Stomach (tissue), 9 donors: ENCODE data around the gene KIR2DL4. TPM values are rescaled to one million over a fixed set of nuclear protein-coding genes. Genes with fewer than 3 reads are reported as not detected.

ENCODE experiments used
- DNase-seq, 2 donors: peaks; one replicate each; pipeline versions ENCODE4 v3.0.0 to v3.0.0-alpha.2; 2013 to 2019
- H3K27ac ChIP-seq, 5 donors: fragments of 200-600 bp in 4 of 5; sonication (generic) in 4 of 5; one replicate each; pipeline ENCODE4 v1.5.1; 2013 to 2019; ENCODE audit warnings: mild to moderate bottlenecking in 1 of 5, moderate library complexity in 1 of 5
- H3K27me3 ChIP-seq, 3 donors: fragments of 200-600 bp; sonication (generic); one replicate each; pipeline ENCODE4 v1.5.1; 2017 to 2019; ENCODE audit warnings: mixed run types in 1 of 3
- H3K36me3 ChIP-seq, 4 donors: fragments of 200-600 bp; sonication (generic); 1 replicate in 3 of 4; 2 replicates in 1 of 4; pipeline ENCODE4 v1.5.1; 2016 to 2019
- H3K4me1 ChIP-seq, 4 donors: fragments of 200-600 bp; sonication (generic); one replicate each; pipeline ENCODE4 v1.5.1; 2016 to 2019
- H3K4me3 ChIP-seq, 4 donors: fragments of 200-600 bp; sonication (generic) in 3 of 4; one replicate each; pipeline ENCODE4 v1.5.1; 2016 to 2019; ENCODE audit warnings: mild to moderate bottlenecking in 1 of 4
- H3K9me3 ChIP-seq, 4 donors: fragments of 200-600 bp; sonication (generic); one replicate each; pipeline ENCODE4 v1.5.1; 2016 to 2019
- EP300 ChIP-seq: sonication (generic); formaldehyde crosslinking; IDR thresholded peaks from one replicate; pipeline ENCODE4 v1.6.1; 2017; ENCODE audit warnings: antibody characterized with exemption
- POLR2A ChIP-seq, 4 donors: fragments of 450-650 bp; IDR thresholded peaks; one replicate each; pipeline ENCODE4 v1.6.1; 2016; ENCODE audit warnings: antibody characterized with exemption in 4 of 4, control low read depth in 2 of 4, mild to moderate bottlenecking in 1 of 4, moderate library complexity in 1 of 4
- POLR2AphosphoS5 ChIP-seq, 3 donors: sonication (generic); formaldehyde crosslinking; IDR thresholded peaks; one replicate each; pipeline ENCODE4 v1.6.1; 2016; ENCODE audit warnings: antibody characterized with exemption in 3 of 3
- WGBS, 5 donors: extraction: QIAGEN DNeasy Blood & Tissue Kit in 3 of 5; methylation state at CpG; one replicate each; pipeline versions ENCODE4 v1.1.5 to v1.1.7; 2013 to 2018; 5-methylcytosine and 5-hydroxymethylcytosine counted together
- intact Hi-C: fragments of 100-400 bp; cut with DNase I; formaldehyde crosslinking; loops from one replicate; pipeline ENCODE4 v1.15.1; 2023; ENCODE audit warnings: low total_unique reads
- polyA plus RNA-seq, 3 donors: library from polyadenylated mRNA; stranded (reverse); fragments of 200-250 nt; gene quantifications; one replicate each; pipeline ENCODE4 v1.2.3, GENCODE V29; 2013
- total RNA-seq, 5 donors: library from RNA; depleted of rRNA; stranded (reverse); fragments of >200 nt; gene quantifications; one replicate each; pipeline versions ENCODE4 v1.1.0 to v1.2.3, GENCODE V29; 2014 to 2016
- TF ChIP-seq, protein P1 (sequence below), 7 experiments: fragments of 450-650 bp in 4 of 7; fragments of 200-600 bp in 3 of 7; sonication (generic) in 3 of 7; IDR thresholded peaks; one replicate each; pipeline ENCODE4 v1.5.1; 2016 to 2019; ENCODE audit warnings: antibody characterized with exemption in 7 of 7, control low read depth in 2 of 7, mild to moderate bottlenecking in 1 of 7
- donor health status: healthy with polysubstance abuse.
- donor health status: Bipolar disorder and iron deficiency.
- donor health status: healthy.

Gene KIR2DL4
- total and polyA plus RNA-seq, 8 donors, result 0.18 to 0.87 TPM; not detected in 6

DNA sequence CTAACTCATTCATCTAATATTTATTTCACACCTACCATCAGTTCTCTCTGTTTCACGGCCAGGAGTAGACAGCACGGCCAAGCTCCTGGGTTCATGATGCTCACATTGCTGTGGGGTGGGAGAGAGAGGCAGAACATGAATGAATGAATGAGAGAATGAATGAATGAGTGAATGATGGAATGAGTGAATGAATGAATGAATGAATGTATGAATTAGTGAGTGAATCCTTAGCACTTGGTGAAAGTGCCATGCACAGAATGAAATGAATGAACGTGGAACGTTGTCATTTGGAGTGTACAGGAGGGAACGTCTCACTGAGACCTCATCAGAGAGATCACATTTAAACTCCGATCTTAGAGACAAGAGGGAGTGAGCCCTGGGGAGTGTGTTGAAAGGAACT, 11.9 kb upstream of the KIR2DL4 start:
- H3K9me3 ChIP-seq, result no peaks in the 10 kb centered on the region
- H3K4me3 ChIP-seq, result no peak overlapping the region
- no peaks in the 10 kb centered on the region for H3K4me1 ChIP-seq
- 70 to 83% (median 78%) methylated on average over 6 of the region's 6 CpGs for WGBS, 5 donors
- TF ChIP-seq POLR2A (IDR thresholded peaks at IDR 0.05), result no peak
- TF ChIP-seq, protein P1, sequence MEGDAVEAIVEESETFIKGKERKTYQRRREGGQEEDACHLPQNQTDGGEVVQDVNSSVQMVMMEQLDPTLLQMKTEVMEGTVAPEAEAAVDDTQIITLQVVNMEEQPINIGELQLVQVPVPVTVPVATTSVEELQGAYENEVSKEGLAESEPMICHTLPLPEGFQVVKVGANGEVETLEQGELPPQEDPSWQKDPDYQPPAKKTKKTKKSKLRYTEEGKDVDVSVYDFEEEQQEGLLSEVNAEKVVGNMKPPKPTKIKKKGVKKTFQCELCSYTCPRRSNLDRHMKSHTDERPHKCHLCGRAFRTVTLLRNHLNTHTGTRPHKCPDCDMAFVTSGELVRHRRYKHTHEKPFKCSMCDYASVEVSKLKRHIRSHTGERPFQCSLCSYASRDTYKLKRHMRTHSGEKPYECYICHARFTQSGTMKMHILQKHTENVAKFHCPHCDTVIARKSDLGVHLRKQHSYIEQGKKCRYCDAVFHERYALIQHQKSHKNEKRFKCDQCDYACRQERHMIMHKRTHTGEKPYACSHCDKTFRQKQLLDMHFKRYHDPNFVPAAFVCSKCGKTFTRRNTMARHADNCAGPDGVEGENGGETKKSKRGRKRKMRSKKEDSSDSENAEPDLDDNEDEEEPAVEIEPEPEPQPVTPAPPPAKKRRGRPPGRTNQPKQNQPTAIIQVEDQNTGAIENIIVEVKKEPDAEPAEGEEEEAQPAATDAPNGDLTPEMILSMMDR (IDR thresholded peaks at IDR 0.05), result no peak
- TF ChIP-seq EP300, result no peak
- no peak for TF ChIP-seq POLR2AphosphoS5 (IDR thresholded peaks at IDR 0.05)
- intact Hi-C loops, result no loop called here
- peaks cover 0 to 10% (median 0%) of the 10 kb centered on the region in 3 donors for H3K27me3 ChIP-seq
- no peak overlapping the region for H3K27ac ChIP-seq
- DNase-seq, result no peak
- H3K36me3 ChIP-seq, result no peaks in the 10 kb centered on the region

DNA sequence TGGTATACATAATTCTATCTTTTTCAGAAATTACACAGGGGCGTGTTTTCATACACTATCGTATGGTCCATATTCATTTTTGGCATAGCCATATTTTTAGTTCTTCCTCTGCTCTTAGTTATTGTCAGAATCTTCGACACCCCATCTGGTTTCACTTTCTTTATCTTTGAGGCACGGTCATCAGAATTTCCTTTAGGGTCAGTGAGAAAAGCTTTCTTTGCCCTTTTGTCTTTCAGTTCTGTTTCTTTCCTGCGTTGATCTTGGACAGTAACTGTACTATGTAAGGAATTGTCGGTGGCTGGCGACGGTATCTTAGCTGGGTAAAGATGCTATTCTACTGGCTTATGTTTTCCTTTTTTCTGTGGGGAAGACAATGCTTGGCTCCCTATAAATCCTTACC, 10.6 kb upstream of the KIR2DL4 start:
- Histone ChIP-seq H3K4me1 (no peaks in the 10 kb centered on the region), H3K27ac (peak overlapping the region in 2 of 5 donors; percentile 22 to 34), H3K9me3 (no peaks in the 10 kb centered on the region), H3K36me3 (no peaks in the 10 kb centered on the region), H3K27me3 (peaks cover 0 to 10% (median 0%) of the 10 kb centered on the region in 3 donors), H3K4me3 (peak overlapping the region in 2 of 4 donors; percentile 12 to 22)
- TF ChIP-seq, protein P1 (IDR thresholded peaks at IDR 0.05), result no peak
- TF ChIP-seq EP300 (no peak), POLR2AphosphoS5 (IDR thresholded peaks at IDR 0.05) (no peak), POLR2A (IDR thresholded peaks at IDR 0.05) (no peak)
- no peak for DNase-seq
- intact Hi-C loops, result no loop called here
- WGBS, 5 donors, result 54 to 61% (median 59%) methylated on average over 8 of the region's 8 CpGs

DNA sequence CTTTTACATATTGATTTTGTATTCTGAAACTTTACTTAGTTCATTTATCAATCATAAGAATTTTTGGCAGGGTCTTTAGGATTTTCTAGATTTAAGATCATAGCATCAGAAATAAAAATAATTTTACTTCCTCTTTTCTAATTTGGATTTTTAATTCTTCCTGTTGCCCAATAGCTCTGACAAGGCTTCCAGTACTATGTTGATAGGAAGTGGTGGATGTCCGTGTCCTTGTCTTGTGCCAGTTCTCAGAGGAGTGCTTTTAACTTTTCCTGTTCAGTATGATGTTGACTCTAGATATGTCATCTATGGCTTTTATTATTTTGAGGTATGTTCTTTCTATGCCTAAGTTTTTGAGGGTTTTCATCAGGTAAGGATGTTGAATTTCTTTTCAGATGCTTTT, 7.7 kb upstream of the KIR2DL4 start:
- H3K4me3 ChIP-seq, result no peak overlapping the region

DNA sequence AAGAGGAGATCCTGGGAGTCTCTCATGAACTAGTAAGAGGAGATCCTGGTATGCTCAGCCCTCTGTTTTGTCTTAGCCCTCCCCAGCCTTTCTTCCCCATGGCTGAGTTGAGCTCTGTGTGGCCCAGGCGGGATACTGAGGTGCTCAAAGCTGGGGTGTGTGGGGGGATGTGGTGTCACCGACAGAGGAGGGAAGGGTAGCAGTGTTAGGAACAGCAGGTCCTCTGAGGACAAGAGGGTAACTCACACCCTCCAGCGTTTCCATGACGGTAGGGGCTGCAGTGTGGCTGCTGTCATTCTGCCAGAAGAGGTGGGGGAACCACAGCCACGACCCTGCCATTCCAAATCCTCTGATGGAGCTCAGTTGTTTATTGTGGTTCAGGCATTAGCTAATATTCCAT, 691 bp downstream of the KIR2DL4 start:
- TF ChIP-seq EP300 (no peak), POLR2A (IDR thresholded peaks at IDR 0.05) (no peak), POLR2AphosphoS5 (IDR thresholded peaks at IDR 0.05) (no peak)
- TF ChIP-seq, protein P1 (IDR thresholded peaks at IDR 0.05), result no peak
- H3K36me3 ChIP-seq, result no peaks in the 10 kb centered on the region
- DNase-seq, result no peak
- intact Hi-C loops, result no loop called here
- H3K9me3 ChIP-seq, result peaks cover 0 to 5% (median 0%) of the 10 kb centered on the region in 4 donors
- no peaks in the 10 kb centered on the region for H3K4me1 ChIP-seq
- no peak overlapping the region for H3K4me3 ChIP-seq
- H3K27ac ChIP-seq, result no peak overlapping the region
- WGBS, 5 donors, result 55 to 64% (median 60%) methylated on average over 5 of the region's 5 CpGs
- H3K27me3 ChIP-seq, result peaks cover 0 to 19% (median 4%) of the 10 kb centered on the region in 3 donors

More for the DNA sequence above, 7.7 kb upstream of the KIR2DL4 start:
- Histone ChIP-seq H3K4me1 (no peaks in the 10 kb centered on the region), H3K27me3 (peaks cover 0 to 11% (median 0%) of the 10 kb centered on the region in 3 donors), H3K36me3 (no peaks in the 10 kb centered on the region), H3K9me3 (no peaks in the 10 kb centered on the region), H3K27ac (no peak overlapping the region)
- TF ChIP-seq POLR2AphosphoS5 (IDR thresholded peaks at IDR 0.05) (no peak), POLR2A (IDR thresholded peaks at IDR 0.05) (no peak), EP300 (no peak)
- TF ChIP-seq, protein P1 (IDR thresholded peaks at IDR 0.05), result no peak
- DNase-seq, result no peak
- intact Hi-C loops, result no loop called here
- WGBS, 5 donors, result 37 to 57% (median 52%) methylated on average over 1 of the region's 1 CpG
